Hematopoietic multipotent progenitor cell treated with erythropoietin and hydrocortisone succinate and interleukin-3 and kit ligand, for 4 days (in vitro differentiated cells): Measurements from ENCODE around the gene GIMAP4.
A peak's percentile ranks its signal among the peaks of the same experiment; 100 is the strongest.
"Not testable (repeated sequence)": the region's sequence is repeated elsewhere in the genome, so short reads cannot be mapped to it uniquely, and the experiment has no call there.

Source experiments
- DNase-seq: peaks from one replicate; pipeline ENCODE4 v3.0.0-alpha.2; 2015

Gene GIMAP4

GRCh38 chr7:150567169-150567568 is at the start of gene GIMAP4:
GIMAP4 (plus strand) TSS chr7:150567390; CDS start chr7:150569902, 2,512 bp downstream.
- peak; percentile 12 for DNase-seq

- no peak for DNase-seq
These were observed 47.9 kb upstream of the GIMAP4 start for GRCh38 chr7:150519310-150519709.

GRCh38 chr7:150520145-150520544 is 47.0 kb upstream of the GIMAP4 start:
- DNase-seq = no peak

DNA sequence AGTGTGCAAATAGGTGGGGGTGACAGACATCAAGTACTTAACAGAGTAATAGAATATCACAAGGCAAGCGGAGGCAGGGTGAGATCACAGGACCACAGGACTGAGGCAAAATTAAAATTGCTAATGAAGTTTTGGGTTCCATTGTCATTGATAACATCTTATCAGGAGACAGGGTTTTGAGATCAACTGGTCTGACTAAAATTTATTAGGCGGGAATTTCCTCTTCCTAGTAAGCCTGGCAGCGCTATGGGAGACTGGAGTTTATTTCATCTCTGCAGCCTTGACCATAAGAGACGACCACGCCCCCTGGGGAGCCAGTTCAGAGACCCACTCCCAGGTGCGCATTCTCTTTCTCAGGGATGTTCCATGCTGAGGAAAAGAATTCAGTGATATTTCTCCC is 44.3 kb upstream of the GIMAP4 start:
- not testable (repeated sequence) for DNase-seq

DNA sequence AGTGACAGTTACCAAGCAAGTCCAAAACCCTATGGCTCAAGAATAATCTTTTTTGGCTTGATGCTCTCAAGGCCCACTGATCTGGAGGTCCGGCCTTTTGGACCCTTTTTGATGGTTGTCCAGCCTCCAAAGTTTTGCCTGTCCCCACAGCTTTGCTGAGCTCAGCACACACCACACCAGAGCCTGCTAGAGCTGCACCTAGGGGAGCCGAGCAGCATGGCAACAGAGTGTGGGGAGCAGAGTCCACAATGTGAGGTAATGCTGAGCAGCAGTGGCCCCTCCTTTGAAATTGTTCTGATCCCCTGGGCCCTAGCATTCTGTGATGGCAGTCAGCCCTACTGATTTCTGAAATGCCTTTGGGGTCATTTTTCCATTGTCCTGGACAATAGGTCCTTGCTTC is 43.2 kb upstream of the GIMAP4 start:
- DNase-seq = no peak

DNA sequence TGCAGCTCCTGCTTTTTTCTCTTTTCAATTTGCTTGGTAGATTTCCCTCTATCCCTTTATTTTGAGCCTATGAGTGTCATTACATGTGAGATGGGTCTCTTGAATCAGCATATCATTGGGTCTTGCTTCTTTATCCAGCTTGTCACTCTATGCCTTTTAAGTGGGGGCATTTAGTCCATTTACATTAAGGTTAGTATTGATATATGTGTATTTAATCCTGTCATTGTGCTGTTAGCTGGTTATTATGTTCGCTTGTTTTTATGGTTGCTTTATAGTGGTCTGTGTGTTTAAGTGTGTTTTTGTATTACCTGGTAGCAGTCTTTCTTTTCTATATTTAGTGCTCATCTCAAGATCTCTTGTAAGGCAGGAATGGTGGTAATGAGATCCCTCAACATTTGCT is 35.5 kb upstream of the GIMAP4 start:
- no peak for DNase-seq

DNA sequence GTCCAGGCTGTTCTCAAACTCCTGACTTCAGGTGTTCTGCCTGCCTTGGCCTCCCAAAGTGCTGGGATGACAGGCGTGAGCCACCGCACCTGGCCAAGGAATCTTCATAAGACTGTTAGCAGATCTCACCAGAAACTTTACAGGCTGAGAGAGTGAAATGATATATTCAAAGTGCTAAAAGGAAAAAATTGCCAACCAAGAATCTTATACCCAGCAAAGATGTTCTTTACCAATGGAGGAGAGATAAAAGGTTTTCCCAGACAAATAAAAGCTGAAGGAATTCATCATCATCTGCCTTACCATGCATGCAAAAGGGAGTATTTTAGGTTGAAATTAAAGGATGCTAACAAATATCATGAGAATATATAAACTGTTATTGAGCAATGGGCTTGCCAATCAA is 28.9 kb upstream of the GIMAP4 start:
- no peak for DNase-seq

DNA sequence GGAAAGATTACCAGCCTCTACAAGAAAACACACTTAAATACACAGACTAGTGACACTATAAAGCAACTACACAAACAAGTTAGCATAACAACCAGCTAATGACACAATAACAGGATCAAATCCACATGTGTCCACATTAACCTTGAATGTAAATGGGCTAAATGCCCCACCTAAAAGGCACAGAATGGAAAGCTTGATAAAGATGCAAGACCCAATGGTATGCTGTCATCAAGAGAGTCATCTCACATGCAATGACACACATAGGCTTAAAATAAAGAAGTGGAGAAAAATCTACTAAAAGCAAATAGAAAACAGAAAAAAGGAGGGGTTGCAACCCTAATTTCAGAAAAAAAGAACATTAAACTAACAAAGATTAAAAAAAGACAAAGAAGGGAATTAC is 14.0 kb upstream of the GIMAP4 start:
- DNase-seq = no peak

DNA sequence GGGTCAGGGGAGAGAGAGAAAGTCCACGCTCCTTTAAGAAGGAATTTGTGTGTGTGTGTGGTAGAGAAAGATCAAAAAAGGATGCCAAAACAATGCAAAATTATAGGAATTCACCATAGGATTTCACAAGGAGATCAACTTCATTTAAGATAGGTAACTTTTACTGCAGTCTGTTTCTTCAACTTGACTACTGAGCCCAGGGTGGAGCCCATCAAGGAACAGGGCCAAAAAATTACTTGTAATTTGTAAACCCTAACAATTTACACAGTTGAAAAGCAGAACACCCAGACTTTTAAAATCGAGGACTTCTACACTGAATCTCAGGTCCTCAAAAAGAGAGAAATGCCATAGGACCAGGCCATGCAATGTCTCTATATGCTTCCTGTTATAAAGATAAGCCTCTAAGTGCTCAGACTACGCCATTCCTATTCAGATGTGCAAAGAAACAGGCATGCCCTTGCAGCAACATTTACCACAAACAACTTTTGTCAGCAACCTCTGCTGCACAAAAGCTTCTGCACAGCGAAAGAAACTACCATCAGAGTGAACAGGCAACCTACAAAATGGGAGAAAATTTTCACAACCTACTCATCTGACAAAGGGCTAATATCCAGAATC is 10.6 kb upstream of the GIMAP4 start:
- DNase-seq = peak; percentile 93

GRCh38 chr7:150560486-150560885 is 6.7 kb upstream of the GIMAP4 start:
- peak; percentile 10 for DNase-seq

GRCh38 chr7:150562919-150563318 is 4.3 kb upstream of the GIMAP4 start:
- DNase-seq = no peak

GRCh38 chr7:150564006-150564405 is 3.2 kb upstream of the GIMAP4 start:
- no peak for DNase-seq

GRCh38 chr7:150564566-150564965 is 2.6 kb upstream of the GIMAP4 start:
- DNase-seq = no peak

DNA sequence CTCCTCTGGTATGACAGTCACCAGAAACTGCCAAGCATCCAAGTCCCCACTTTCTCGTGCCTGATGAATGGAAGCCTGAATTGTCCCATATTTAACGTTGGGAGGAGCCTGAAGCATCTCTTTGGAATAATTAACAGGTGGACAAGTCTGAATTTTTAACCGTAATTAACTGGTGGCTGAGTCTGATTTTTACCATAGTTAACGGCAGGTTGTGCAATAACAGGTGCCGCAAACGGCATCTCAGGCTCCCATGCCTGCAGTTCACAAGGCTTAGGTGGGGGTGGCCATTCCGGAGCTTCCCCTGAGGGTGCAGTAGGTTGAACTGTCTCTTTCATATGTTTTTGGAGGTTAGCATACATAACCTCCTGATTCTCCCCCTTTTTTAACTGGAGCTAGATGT is 2.0 kb upstream of the GIMAP4 start:
- DNase-seq = no peak

DNA sequence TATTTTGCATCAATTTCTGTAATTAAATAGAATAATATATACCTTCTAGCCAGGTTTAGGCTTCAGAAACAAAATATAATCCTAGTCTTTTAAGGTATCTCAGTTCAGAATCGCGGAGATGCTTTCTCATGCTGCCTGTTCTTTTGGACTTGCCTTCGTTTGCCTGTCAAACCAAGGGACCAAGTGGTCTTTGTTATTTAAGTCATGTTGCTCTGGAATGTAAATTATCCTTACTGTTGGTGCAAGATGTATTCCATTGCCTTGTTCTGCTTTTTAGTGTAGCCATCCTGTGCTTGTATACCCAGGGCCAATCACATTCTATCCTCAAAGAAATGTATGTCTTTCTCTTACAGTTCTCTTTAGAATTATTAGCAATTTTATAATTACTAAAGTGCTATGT is 1.1 kb upstream of the GIMAP4 start:
- DNase-seq = no peak

- DNase-seq = no peak
These were observed 618 bp upstream of the GIMAP4 start for GRCh38 chr7:150566572-150566971.

DNA sequence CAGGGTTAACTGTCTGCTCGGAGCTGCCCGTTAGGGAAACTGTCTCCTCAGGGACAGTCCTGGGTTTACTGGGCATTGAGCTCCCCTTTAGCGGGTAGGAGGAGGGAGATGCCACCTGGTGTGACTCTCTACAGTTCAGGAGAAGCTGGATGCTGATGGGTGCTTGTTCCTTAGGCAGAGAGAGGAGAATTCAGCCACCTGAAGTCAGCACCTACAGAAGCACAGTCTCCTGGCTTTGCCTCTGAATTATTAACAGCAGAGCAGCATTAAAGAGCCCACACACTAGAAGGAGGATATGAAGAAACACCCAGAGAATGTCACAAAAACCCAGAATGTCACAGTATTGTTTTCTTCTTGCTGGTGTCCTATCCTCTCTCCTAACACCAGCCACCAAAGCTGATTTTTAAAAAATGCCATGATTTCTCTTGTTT is 696 bp downstream of the GIMAP4 start:
- no peak for DNase-seq

GRCh38 chr7:150568714-150569113 is 1.5 kb downstream of the GIMAP4 start:
- DNase-seq = no peak

GRCh38 chr7:150569245-150569955 is 2.2 kb downstream of the GIMAP4 start:
- no peak for DNase-seq

DNA sequence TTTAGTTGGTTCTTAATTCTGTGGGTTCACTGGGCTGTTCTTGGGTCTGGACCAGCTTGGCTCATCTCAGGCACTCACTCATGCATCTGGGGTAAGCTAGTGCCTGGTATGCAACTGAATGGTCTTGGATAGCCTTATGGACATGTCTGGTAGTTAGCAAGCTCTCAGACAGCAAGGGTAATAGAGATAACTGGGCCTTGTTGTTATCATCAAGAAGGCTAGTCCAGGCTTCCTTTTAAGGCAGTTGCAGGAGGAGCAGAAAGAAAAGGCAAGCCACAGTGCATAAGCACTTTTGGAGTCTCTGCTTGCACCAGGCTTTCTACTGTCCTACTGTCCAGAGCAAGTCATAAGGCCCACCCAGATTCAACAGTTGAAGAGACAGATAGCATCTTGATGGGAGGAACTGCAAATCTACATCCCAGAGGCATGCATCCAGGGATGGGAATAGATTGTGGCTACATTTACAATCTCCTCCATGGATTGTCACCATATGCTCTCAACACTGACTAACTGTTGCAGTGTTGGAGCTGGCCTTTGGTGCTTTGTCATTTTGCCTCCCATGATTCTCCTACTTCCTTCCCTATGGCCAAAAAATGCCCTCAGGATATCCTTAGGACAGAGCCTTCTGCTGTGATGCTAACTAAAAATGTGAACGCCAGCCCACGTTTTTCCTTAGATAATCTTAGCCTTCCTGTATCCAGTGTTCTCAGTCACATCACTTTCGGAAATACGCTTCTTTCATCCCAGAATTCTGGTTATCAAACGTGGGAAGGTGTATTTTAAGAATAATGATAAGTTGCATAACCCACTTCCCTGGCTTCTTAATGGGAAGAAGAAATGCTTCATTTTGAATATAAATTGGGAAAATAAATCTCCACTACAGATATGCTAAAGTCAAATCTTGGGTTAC is 3.6 kb downstream of the GIMAP4 start:
- peak; percentile 82 for DNase-seq

DNA sequence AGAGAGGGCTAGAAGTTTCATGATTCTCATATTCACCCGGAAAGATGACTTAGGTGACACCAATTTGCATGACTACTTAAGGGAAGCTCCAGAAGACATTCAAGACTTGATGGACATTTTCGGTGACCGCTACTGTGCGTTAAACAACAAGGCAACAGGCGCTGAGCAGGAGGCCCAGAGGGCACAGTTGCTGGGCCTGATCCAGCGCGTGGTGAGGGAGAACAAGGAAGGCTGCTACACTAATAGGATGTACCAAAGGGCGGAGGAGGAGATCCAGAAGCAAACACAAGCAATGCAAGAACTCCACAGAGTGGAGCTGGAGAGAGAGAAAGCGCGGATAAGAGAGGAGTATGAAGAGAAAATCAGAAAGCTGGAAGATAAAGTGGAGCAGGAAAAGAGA is 5.3 kb downstream of the GIMAP4 start:
- no peak for DNase-seq

- DNase-seq = peak; percentile 33
These were observed 12.9 kb downstream of the GIMAP4 start for GRCh38 chr7:150579979-150580637.
